COLO829 (cell line): Measurements from ENCODE around the gene TRUB2.

ENCODE experiments used
- DNase-seq: peaks from one replicate; pipeline ENCODE4 v3.0.0; 2012; ENCODE audit warnings: low spot score

Gene TRUB2

DNA sequence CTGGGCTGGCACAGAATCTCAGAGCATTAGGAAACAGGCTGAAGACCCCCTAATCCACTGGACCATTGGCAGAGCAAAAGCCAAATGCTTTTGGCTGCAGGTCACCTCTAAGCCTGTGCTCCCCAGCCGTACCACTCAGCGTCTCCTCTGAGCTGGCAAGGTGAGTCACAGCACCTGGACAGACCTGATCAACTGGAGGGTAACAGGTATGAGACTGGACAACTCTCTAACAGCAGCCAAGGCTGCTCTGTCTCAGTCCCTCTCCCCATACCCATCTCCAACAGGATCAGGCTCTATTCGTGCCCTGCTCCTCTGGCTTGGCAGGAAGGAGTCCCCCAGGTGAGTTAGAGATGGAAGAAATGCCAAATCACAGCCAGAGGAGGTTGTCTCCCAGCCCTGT is 51.1 kb downstream of the TRUB2 start:
- no peak for DNase-seq

GRCh38 chr9:128266868-128267590 is 55.2 kb downstream of the TRUB2 start:
- DNase-seq: no peak

DNA sequence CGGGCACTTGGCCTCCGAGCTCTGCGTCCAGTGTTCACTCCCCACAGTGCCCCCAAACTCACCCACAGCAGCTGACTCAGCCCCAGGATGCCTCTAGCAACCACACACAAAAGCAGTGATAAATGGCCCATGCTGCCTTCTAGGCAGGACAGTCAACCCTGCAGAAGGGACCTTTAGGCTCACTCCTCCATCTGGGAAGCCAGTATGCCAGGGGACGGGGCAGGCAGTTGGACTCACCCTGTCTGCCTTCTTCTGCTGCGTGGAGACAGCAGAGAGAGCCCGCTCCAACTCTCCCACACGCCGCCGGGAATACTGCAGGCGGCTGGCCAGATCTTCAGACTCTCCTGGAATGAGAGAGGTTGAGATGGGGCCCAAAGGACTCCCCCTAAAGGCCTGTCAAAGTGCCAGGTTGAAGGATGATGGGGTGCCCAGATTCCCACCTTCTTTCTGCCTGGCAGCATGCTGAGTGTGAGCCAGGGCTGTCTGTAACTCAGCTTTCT is 56.8 kb downstream of the TRUB2 start:
- no peak for DNase-seq

DNA sequence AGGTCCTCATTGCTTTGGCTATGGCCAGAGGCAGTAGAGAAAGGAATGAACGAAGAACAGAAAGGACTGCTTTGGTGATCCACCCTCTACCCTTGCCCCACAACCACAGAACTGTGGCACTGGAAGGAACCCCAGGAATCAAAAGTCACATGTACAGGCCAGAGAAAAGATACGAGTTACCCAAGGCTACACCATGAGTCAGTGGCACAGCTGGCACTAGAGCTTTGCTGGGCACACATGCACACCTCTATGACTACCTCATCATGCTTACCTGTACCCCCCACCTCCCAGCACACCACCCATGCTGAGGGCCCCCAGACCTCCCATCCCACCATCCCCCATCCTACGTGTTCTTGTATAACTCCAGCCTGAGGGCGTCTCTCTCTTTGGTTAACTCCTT is 59.6 kb downstream of the TRUB2 start:
- DNase-seq: no peak

GRCh38 chr9:128260340-128260739 is 61.9 kb downstream of the TRUB2 start:
- no peak for DNase-seq

DNA sequence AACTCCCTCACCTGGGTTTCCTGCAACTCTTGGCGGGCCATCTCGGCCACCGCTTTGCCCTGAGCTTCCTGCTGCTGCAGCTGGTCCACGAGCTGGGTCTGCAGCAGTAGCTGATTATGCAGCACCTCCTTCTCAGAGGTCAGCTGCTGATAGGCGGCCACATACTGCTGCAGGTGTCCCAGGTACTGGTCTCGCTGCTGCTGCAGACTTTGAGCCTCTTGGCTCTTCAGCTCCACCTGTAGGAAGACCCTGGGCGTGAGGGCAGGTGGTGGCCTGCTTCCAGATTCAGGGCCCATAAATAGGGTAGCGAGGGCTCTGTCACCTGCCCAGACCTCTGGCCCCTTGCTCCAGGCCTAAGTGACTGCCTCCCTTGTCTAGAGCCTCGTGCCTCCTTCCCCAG is 63.1 kb downstream of the TRUB2 start:
- no peak for DNase-seq

DNA sequence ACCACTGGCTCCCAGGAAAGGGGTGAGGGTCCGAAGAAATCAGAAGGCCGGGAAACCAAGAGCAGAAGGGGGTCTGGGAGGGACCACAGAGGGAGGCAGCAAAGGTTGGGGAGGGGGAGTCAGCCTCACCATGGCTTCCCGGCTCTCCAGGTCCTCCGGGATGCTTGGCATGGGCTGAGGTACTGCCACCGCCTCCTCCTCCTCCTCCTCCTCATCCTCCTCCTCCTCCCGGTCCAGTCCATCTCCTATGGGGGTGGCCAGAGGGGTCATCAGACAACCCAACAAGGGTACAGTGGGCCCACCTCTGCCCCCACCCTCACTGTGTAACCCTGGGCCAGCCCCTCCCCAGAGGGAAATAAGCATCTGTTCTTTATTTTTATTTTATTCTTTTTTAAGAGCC is 63.9 kb downstream of the TRUB2 start:
- DNase-seq: no peak

- no peak for DNase-seq
These were observed 64.3 kb downstream of the TRUB2 start for GRCh38 chr9:128257907-128258306.

DNA sequence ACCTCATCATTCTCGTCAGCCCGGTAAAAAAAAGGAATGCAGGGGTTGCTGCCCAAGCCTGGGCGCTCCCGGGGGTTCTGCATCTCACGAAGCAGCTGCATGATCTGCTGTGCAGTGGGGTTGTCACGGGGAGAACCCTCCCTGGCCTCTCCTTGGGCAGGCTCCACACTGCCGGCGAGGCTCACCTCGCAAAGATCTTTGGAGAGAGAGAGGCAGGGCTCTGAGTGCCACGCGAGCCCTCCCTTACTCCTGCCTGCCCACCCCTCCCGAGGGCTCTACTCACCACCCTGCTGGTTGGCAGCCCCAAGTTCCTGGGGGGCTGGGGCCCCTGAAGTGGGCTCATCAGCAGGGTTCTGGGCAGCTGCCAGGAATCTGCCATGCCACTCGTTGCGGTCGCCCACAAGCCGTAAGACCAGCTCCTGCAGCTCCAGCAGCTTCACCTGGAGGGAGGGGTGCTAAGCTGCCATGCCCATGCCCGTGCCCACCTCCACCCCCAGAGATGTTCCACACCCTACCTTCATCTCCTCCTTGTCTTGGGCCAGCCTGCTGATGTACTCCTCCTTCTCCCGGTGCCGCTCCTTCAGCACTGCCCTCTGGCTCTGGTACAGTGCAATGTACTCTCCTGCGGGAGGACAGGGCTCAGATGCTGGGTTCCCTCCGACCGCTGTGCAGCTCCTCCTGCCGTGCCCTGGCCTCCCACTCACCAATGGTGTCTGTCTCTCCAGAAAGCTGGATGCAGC is 65.0 kb downstream of the TRUB2 start:
- DNase-seq: no peak
